ENCODE results near the gene TRMT112.

TRMT112 gene

GRCh38 chr11:64291752-64292459, 25.5 kb downstream of the TRMT112 start:
- peaks cover 11% of the 10 kb centered on the region for H3K4me1 ChIP-seq (ENCODE audit: control insufficient read depth, insufficient read depth, low read length, poor library complexity, severe bottlenecking)
- H3K36me3 ChIP-seq (ENCODE audit: control insufficient read depth, insufficient read depth, low read length), result no peaks in the 10 kb centered on the region
- no peaks in the 10 kb centered on the region for H3K9me3 ChIP-seq (ENCODE audit: control insufficient read depth, low read length)
- DNase-seq, result no peak
- peak overlapping the region; percentile 42 for H3K4me3 ChIP-seq (ENCODE audit: insufficient read depth, low read depth, low read length, poor library complexity, severe bottlenecking)
- H3K27me3 ChIP-seq (replicated peaks; ENCODE audit: control insufficient read depth, insufficient read depth, low read length, poor library complexity, severe bottlenecking), result peaks cover 43% of the 10 kb centered on the region
- no peak overlapping the region for H3K27ac ChIP-seq (ENCODE audit: insufficient read depth, low read length, poor library complexity, severe bottlenecking)

GRCh38 chr11:64291262-64291751, 26.1 kb downstream of the TRMT112 start, which contains the start of gene KCNK4:
Gene KCNK4, plus strand, starts transcription at chr11:64291302. Its CDS starts 1,717 bp downstream, at chr11:64293019.
- no peak for DNase-seq
- H3K4me1 ChIP-seq (ENCODE audit: control insufficient read depth, insufficient read depth, low read length, poor library complexity, severe bottlenecking), result peaks cover 12% of the 10 kb centered on the region
- H3K9me3 ChIP-seq (ENCODE audit: control insufficient read depth, low read length), result no peaks in the 10 kb centered on the region
- no peak within 1 kb of the TSS for H3K27ac ChIP-seq (ENCODE audit: insufficient read depth, low read length, poor library complexity, severe bottlenecking)
- peaks cover 37% of the 10 kb centered on the region for H3K27me3 ChIP-seq (replicated peaks; ENCODE audit: control insufficient read depth, insufficient read depth, low read length, poor library complexity, severe bottlenecking)
- peak within 1 kb of the TSS; percentile 42 for H3K4me3 ChIP-seq (ENCODE audit: insufficient read depth, low read depth, low read length, poor library complexity, severe bottlenecking)
- no peaks in the 10 kb centered on the region for H3K36me3 ChIP-seq (ENCODE audit: control insufficient read depth, insufficient read depth, low read length)

GRCh38 chr11:64290352-64291261, 26.8 kb downstream of the TRMT112 start:
- no peaks in the 10 kb centered on the region for H3K36me3 ChIP-seq (ENCODE audit: control insufficient read depth, insufficient read depth, low read length)
- no peaks in the 10 kb centered on the region for H3K9me3 ChIP-seq (ENCODE audit: control insufficient read depth, low read length)
- H3K27me3 ChIP-seq (replicated peaks; ENCODE audit: control insufficient read depth, insufficient read depth, low read length, poor library complexity, severe bottlenecking), result peaks cover 33% of the 10 kb centered on the region
- H3K4me1 ChIP-seq (ENCODE audit: control insufficient read depth, insufficient read depth, low read length, poor library complexity, severe bottlenecking), result peaks cover 17% of the 10 kb centered on the region
- no peak overlapping the region for H3K27ac ChIP-seq (ENCODE audit: insufficient read depth, low read length, poor library complexity, severe bottlenecking)
- no peak for DNase-seq
- no peak overlapping the region for H3K4me3 ChIP-seq (ENCODE audit: insufficient read depth, low read depth, low read length, poor library complexity, severe bottlenecking)

- peaks cover 20% of the 10 kb centered on the region for H3K4me1 ChIP-seq (ENCODE audit: control insufficient read depth, insufficient read depth, low read length, poor library complexity, severe bottlenecking)
- no peaks in the 10 kb centered on the region for H3K36me3 ChIP-seq (ENCODE audit: control insufficient read depth, insufficient read depth, low read length)
- no peak overlapping the region for H3K4me3 ChIP-seq (ENCODE audit: insufficient read depth, low read depth, low read length, poor library complexity, severe bottlenecking)
- no peaks in the 10 kb centered on the region for H3K9me3 ChIP-seq (ENCODE audit: control insufficient read depth, low read length)
- peaks cover 29% of the 10 kb centered on the region for H3K27me3 ChIP-seq (replicated peaks; ENCODE audit: control insufficient read depth, insufficient read depth, low read length, poor library complexity, severe bottlenecking)
- no peak overlapping the region for H3K27ac ChIP-seq (ENCODE audit: insufficient read depth, low read length, poor library complexity, severe bottlenecking)
- no peak for DNase-seq
Measured at GRCh38 chr11:64289002-64289564, 28.3 kb downstream of the TRMT112 start.

- Histone ChIP-seq H3K4me3 (ENCODE audit: insufficient read depth, low read depth, low read length, poor library complexity, severe bottlenecking) (no peak overlapping the region), H3K27ac (ENCODE audit: insufficient read depth, low read length, poor library complexity, severe bottlenecking) (no peak overlapping the region), H3K27me3 (replicated peaks; ENCODE audit: control insufficient read depth, insufficient read depth, low read length, poor library complexity, severe bottlenecking) (peaks cover 29% of the 10 kb centered on the region), H3K9me3 (ENCODE audit: control insufficient read depth, low read length) (no peaks in the 10 kb centered on the region), H3K4me1 (ENCODE audit: control insufficient read depth, insufficient read depth, low read length, poor library complexity, severe bottlenecking) (peaks cover 25% of the 10 kb centered on the region), H3K36me3 (ENCODE audit: control insufficient read depth, insufficient read depth, low read length) (no peaks in the 10 kb centered on the region)
- DNase-seq, result no peak
Measured at GRCh38 chr11:64288353-64288750, 29.0 kb downstream of the TRMT112 start.

DNA sequence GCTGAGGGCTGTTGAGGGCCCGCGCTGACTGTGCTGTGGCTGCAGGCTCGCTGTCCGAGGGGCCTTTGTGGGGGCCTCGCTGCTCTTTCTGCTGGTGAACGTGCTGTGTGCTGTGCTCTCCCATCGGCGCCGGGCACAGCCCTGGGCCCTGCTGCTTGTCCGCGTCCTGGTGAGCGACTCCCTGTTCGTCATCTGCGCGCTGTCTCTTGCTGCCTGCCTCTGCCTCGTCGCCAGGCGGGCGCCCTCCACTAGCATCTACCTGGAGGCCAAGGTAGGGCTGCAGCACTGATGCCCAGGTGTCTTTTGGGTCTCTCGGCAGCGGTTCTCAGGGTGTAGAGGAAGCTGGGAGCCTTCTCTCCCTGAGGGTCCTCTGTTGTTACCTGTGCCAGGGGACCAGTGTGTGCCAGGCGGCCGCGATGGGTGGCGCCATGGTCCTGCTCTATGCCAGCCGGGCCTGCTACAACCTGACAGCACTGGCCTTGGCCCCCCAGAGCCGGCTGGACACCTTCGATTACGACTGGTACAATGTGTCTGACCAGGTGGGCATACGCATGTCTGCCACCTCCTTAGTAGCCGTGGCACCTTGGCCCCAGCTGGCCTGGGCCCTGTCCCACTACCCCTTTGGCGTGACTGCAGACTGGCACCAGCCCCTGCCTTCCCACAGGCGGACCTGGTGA, 29.5 kb downstream of the TRMT112 start:
- H3K4me1 ChIP-seq (ENCODE audit: control insufficient read depth, insufficient read depth, low read length, poor library complexity, severe bottlenecking), result peaks cover 25% of the 10 kb centered on the region
- no peak overlapping the region for H3K27ac ChIP-seq (ENCODE audit: insufficient read depth, low read length, poor library complexity, severe bottlenecking)
- no peak for DNase-seq
- H3K9me3 ChIP-seq (ENCODE audit: control insufficient read depth, low read length), result no peaks in the 10 kb centered on the region
- peaks cover 24% of the 10 kb centered on the region for H3K27me3 ChIP-seq (replicated peaks; ENCODE audit: control insufficient read depth, insufficient read depth, low read length, poor library complexity, severe bottlenecking)
- H3K4me3 ChIP-seq (ENCODE audit: insufficient read depth, low read depth, low read length, poor library complexity, severe bottlenecking), result no peak overlapping the region
- no peaks in the 10 kb centered on the region for H3K36me3 ChIP-seq (ENCODE audit: control insufficient read depth, insufficient read depth, low read length)

- DNase-seq, result no peak
- H3K36me3 ChIP-seq (ENCODE audit: control insufficient read depth, insufficient read depth, low read length), result peaks cover 6% of the 10 kb centered on the region
- H3K4me1 ChIP-seq (ENCODE audit: control insufficient read depth, insufficient read depth, low read length, poor library complexity, severe bottlenecking), result peaks cover 19% of the 10 kb centered on the region
- H3K27me3 ChIP-seq (replicated peaks; ENCODE audit: control insufficient read depth, insufficient read depth, low read length, poor library complexity, severe bottlenecking), result peaks cover 13% of the 10 kb centered on the region
- no peak overlapping the region for H3K27ac ChIP-seq (ENCODE audit: insufficient read depth, low read length, poor library complexity, severe bottlenecking)
- no peak overlapping the region for H3K4me3 ChIP-seq (ENCODE audit: insufficient read depth, low read depth, low read length, poor library complexity, severe bottlenecking)
- H3K9me3 ChIP-seq (ENCODE audit: control insufficient read depth, low read length), result no peaks in the 10 kb centered on the region
Measured at GRCh38 chr11:64286801-64287159, 30.6 kb downstream of the TRMT112 start.

- peak overlapping the region; percentile 92 for H3K4me3 ChIP-seq (ENCODE audit: insufficient read depth, low read depth, low read length, poor library complexity, severe bottlenecking)
- DNase-seq, result no peak
- peak overlapping the region; percentile 100 for H3K27ac ChIP-seq (ENCODE audit: insufficient read depth, low read length, poor library complexity, severe bottlenecking)
- no peaks in the 10 kb centered on the region for H3K9me3 ChIP-seq (ENCODE audit: control insufficient read depth, low read length)
- peaks cover 6% of the 10 kb centered on the region for H3K36me3 ChIP-seq (ENCODE audit: control insufficient read depth, insufficient read depth, low read length)
- peaks cover 8% of the 10 kb centered on the region for H3K27me3 ChIP-seq (replicated peaks; ENCODE audit: control insufficient read depth, insufficient read depth, low read length, poor library complexity, severe bottlenecking)
- H3K4me1 ChIP-seq (ENCODE audit: control insufficient read depth, insufficient read depth, low read length, poor library complexity, severe bottlenecking), result peaks cover 16% of the 10 kb centered on the region
Measured at GRCh38 chr11:64285885-64286800, 31.2 kb downstream of the TRMT112 start.

All from effector memory CD4-positive, alpha-beta T cell (primary cell).